ENCODE measurements around the gene NT5C3A. TPM values are rescaled to one million over a fixed set of nuclear protein-coding genes. Genes with fewer than 3 reads are reported as not detected.
A peak's percentile ranks its signal among the peaks of the same experiment; 100 is the strongest.

The NT5C3A gene
- total and polyA plus RNA-seq, 2 experiments from 2014 or later, result 28.5 to 45.8 TPM

GRCh38 chr7:33079763-33080690 lies 17.5 kb upstream of the NT5C3A start:
- peak; percentile 67 for ATAC-seq
- Histone ChIP-seq H3K27ac (ENCODE audit: low read depth) (0 out of 2 replicates have a peak overlapping the region, but pooled peaks have one; percentile 29), H3K4me2 (peak overlapping the region; percentile 66), H4K20me1 (replicated peaks; ENCODE audit: insufficient read depth) (no peaks in the 10 kb centered on the region), H3K4me3 (0 out of 2 replicates have a peak overlapping the region, but pooled peaks have one; percentile 18), H3K4me1 (ENCODE audit: insufficient read depth) (peaks cover 38% of the 10 kb centered on the region), H2AFZ (peak overlapping the region; percentile 6; the same call in 1 of the 2 replicates), H3K79me2 (replicated peaks; ENCODE audit: insufficient read depth) (no peaks in the 10 kb centered on the region), H3K36me3 (ENCODE audit: insufficient read depth) (no peaks in the 10 kb centered on the region), H3K27me3 (ENCODE audit: insufficient read depth) (no peaks in the 10 kb centered on the region), H3K9me2 (ENCODE audit: insufficient read depth) (peaks cover 3% of the 10 kb centered on the region; the same call in 1 of the 2 replicates), H3F3A (replicated peaks; ENCODE audit: low read depth) (no peaks in the 10 kb centered on the region)
- Mint-ChIP-seq H3K4me1 (peaks cover 44% of the 10 kb centered on the region), H3K4me3 (no peak overlapping the region), H3K9me3 (no peaks in the 10 kb centered on the region), H3K27me3 (ENCODE audit: insufficient read depth, low read depth, poor library complexity) (no peaks in the 10 kb centered on the region), H3K27ac (no peak overlapping the region; the same call in 1 of the 2 replicates), H3K36me3 (ENCODE audit: low read depth) (no peaks in the 10 kb centered on the region)
- peak; percentile 50 for DNase-seq (ENCODE audit: low spot score)
- TF ChIP-seq CREB1 (CRISPR knock-in tag; IDR thresholded peaks at IDR 0.05; ENCODE audit: low read depth) (no peak), ZNF331 (CRISPR knock-in tag; IDR thresholded peaks at IDR 0.05; ENCODE audit: low read depth) (no peak), CTCF (conservative IDR thresholded peaks at IDR 0.05; ENCODE audit: low read depth in 2 of 2) (no peak), ZNF114 (CRISPR knock-in tag; IDR thresholded peaks at IDR 0.05) (no peak), NANOG (IDR thresholded peaks at IDR 0.05; ENCODE audit: borderline replicate concordance) (no peak), JUNB (IDR thresholded peaks at IDR 0.05; ENCODE audit: unreplicated experiment) (no peak), REST (IDR thresholded peaks at IDR 0.05; ENCODE audit: unreplicated experiment) (no peak), POLR2AphosphoS5 (IDR thresholded peaks at IDR 0.05; ENCODE audit: low read depth) (no peak), ZNF462 (CRISPR knock-in tag; IDR thresholded peaks at IDR 0.05) (no peak), EZH2phosphoT487 (IDR thresholded peaks at IDR 0.05; ENCODE audit: unreplicated experiment) (no peak), STAT1 (IDR thresholded peaks at IDR 0.05; ENCODE audit: unreplicated experiment) (no peak), ETS1 (IDR thresholded peaks at IDR 0.05) (no peak), EZH2 (IDR thresholded peaks at IDR 0.05; ENCODE audit: low read depth, unreplicated experiment) (no peak)

Data from GM23338 (cell line).